Liver (tissue), 9 donors: Measurements from ENCODE around the gene AGBL4. TPM values are rescaled to one million over a fixed set of nuclear protein-coding genes. Genes with fewer than 3 reads are reported as not detected.

Experiments
- DNase-seq: peaks from one replicate; pipeline ENCODE4 v3.0.0-alpha.2; 2017; ENCODE audit warnings: low spot score
- H3K27ac ChIP-seq, 2 donors: one replicate each; pipeline ENCODE4 v1.7.0; 2013; ENCODE audit warnings: inconsistent platforms in 2 of 2, low read length in 2 of 2, control low read depth in 1 of 2, low read depth in 1 of 2, mild to moderate bottlenecking in 1 of 2
- H3K27me3 ChIP-seq, 4 donors: one replicate each; pipeline versions ENCODE4 v1.6.1 to v1.7.0; 2013; ENCODE audit warnings: low read length in 3 of 4, inconsistent platforms in 1 of 4, mild to moderate bottlenecking in 1 of 4, moderate library complexity in 1 of 4; ENCODE audit not compliant: control insufficient read depth in 4 of 4, insufficient read depth in 4 of 4
- H3K36me3 ChIP-seq, 4 donors: one replicate each; pipeline versions ENCODE4 v1.6.1 to v1.7.0; 2013; ENCODE audit warnings: low read length in 3 of 4, mild to moderate bottlenecking in 3 of 4, low read depth in 1 of 4, moderate library complexity in 1 of 4; ENCODE audit not compliant: control insufficient read depth in 4 of 4, insufficient read depth in 3 of 4
- H3K4me1 ChIP-seq, 4 donors: one replicate each; pipeline versions ENCODE4 v1.6.1 to v1.7.0; 2013; ENCODE audit warnings: low read length in 3 of 4, mild to moderate bottlenecking in 3 of 4, moderate library complexity in 1 of 4; ENCODE audit not compliant: control insufficient read depth in 4 of 4, insufficient read depth in 4 of 4
- H3K4me3 ChIP-seq, 3 donors: one replicate each; pipeline versions ENCODE4 v1.6.1 to v1.7.0; 2013; ENCODE audit warnings: low read length in 3 of 3, control low read depth in 1 of 3, low read depth in 1 of 3, mild to moderate bottlenecking in 1 of 3
- H3K9ac ChIP-seq, 2 donors: one replicate each; pipeline ENCODE4 v1.7.0; 2013; ENCODE audit warnings: low read length in 2 of 2, mild to moderate bottlenecking in 2 of 2, moderate library complexity in 2 of 2, control low read depth in 1 of 2, low read depth in 1 of 2
- H3K9me3 ChIP-seq, 4 donors: one replicate each; pipeline versions ENCODE4 v1.6.1 to v1.7.0; 2013; ENCODE audit warnings: low read length in 3 of 4; ENCODE audit not compliant: control insufficient read depth in 4 of 4
- ATF3 ChIP-seq: IDR thresholded peaks from 2 replicates; pipeline ENCODE4 v1.6.1; 2016; ENCODE audit warnings: antibody characterized with exemption
- CTCF ChIP-seq: fragments of 150-350 bp; IDR thresholded peaks from 2 replicates; pipeline ENCODE4 v1.5.1; 2017; ENCODE audit warnings: improper control_type of control experiment, low read depth, low read length; ENCODE audit not compliant: missing input control
- EGR1 ChIP-seq, 2 donors: IDR thresholded peaks; 2 replicates each; pipeline ENCODE4 v1.6.1; 2016 to 2018; ENCODE audit warnings: antibody characterized with exemption in 2 of 2, low read depth in 2 of 2
- FOXA1 ChIP-seq: IDR thresholded peaks from 2 replicates; pipeline ENCODE4 v1.6.1; 2016; ENCODE audit warnings: antibody characterized with exemption
- FOXA2 ChIP-seq: IDR thresholded peaks from 2 replicates; pipeline ENCODE4 v1.6.1; 2016; ENCODE audit warnings: antibody characterized with exemption
- GABPA ChIP-seq, 2 donors: IDR thresholded peaks in 1 of 2; conservative IDR thresholded peaks in 1 of 2; 2 replicates each; pipeline ENCODE4 v1.6.1; 2016; ENCODE audit warnings: antibody characterized with exemption in 2 of 2, mild to moderate bottlenecking in 1 of 2, moderate library complexity in 1 of 2
- HNF4A ChIP-seq, 2 donors: conservative IDR thresholded peaks; 2 replicates each; pipeline ENCODE4 v1.6.1; 2016; ENCODE audit warnings: antibody characterized with exemption in 2 of 2, mild to moderate bottlenecking in 2 of 2
- HNF4G ChIP-seq: IDR thresholded peaks from 2 replicates; pipeline ENCODE4 v1.6.1; 2016; ENCODE audit warnings: antibody characterized with exemption
- JUND ChIP-seq, 2 donors: IDR thresholded peaks; 2 replicates each; pipeline ENCODE4 v1.6.1; 2016; ENCODE audit warnings: antibody characterized with exemption in 2 of 2
- MAX ChIP-seq: IDR thresholded peaks from 2 replicates; pipeline ENCODE4 v1.6.1; 2016; ENCODE audit warnings: antibody characterized with exemption
- NR2F2 ChIP-seq: IDR thresholded peaks from 2 replicates; pipeline ENCODE4 v1.6.1; 2016; ENCODE audit warnings: antibody characterized with exemption
- REST ChIP-seq: IDR thresholded peaks from 2 replicates; pipeline ENCODE4 v1.6.1; 2016; ENCODE audit warnings: antibody characterized with exemption, mild to moderate bottlenecking
- RXRA ChIP-seq, 2 donors: IDR thresholded peaks; 2 replicates each; pipeline ENCODE4 v1.6.1; 2017 to 2018; ENCODE audit warnings: antibody characterized with exemption in 2 of 2, mild to moderate bottlenecking in 1 of 2
- TAF1 ChIP-seq: conservative IDR thresholded peaks from 2 replicates; pipeline ENCODE4 v1.6.1; 2016; ENCODE audit warnings: antibody characterized with exemption, mild to moderate bottlenecking
- YY1 ChIP-seq: IDR thresholded peaks from 2 replicates; pipeline ENCODE4 v1.6.1; 2016; ENCODE audit warnings: antibody characterized with exemption, mild to moderate bottlenecking
- ZBTB33 ChIP-seq: IDR thresholded peaks from 2 replicates; pipeline ENCODE4 v1.6.1; 2016; ENCODE audit warnings: antibody characterized with exemption
- WGBS: extraction: QIAGEN DNeasy Blood & Tissue Kit; methylation state at CpG from one replicate; pipeline ENCODE4 v1.1.7; 2013; 5-methylcytosine and 5-hydroxymethylcytosine counted together
- polyA plus RNA-seq, 2 donors: library from polyadenylated mRNA; stranded (reverse) in 1 of 2; unstranded in 1 of 2; fragments of 200-250 nt in 1 of 2; fragments of >200 nt in 1 of 2; fragmentation: Nextera tagmentation in 1 of 2; extraction: Ambion mirVana in 1 of 2; gene quantifications; one replicate each; pipeline versions ENCODE4 v1.2.1 to v1.2.3, GENCODE V29; 2013 to 2015
- total RNA-seq, 2 donors: library from RNA; depleted of rRNA; stranded (reverse); fragments of >200 nt; gene quantifications; one replicate each; pipeline ENCODE4 v1.2.3, GENCODE V29; 2014
- donor health status: healthy.
- donor health status: healthy.
- donor health status: healthy.
- donor health status: healthy.
- donor health status: healthy.

The AGBL4 gene
- total and polyA plus RNA-seq, 4 donors = 0.75 to 0.76 TPM; not detected in 2

GRCh38 chr1:50048791-50049190 lies 25.0 kb upstream of the AGBL4 start:
- H3K4me3 ChIP-seq = no peak overlapping the region
- TF ChIP-seq ZBTB33 (no peak), FOXA2 (no peak), RXRA (IDR thresholded peaks at IDR 0.05) (no peak), TAF1 (no peak), HNF4G (no peak), JUND (IDR thresholded peaks at IDR 0.05) (no peak), HNF4A (conservative IDR thresholded peaks at IDR 0.05) (no peak), CTCF (no peak), EGR1 (IDR thresholded peaks at IDR 0.05; ENCODE audit: low read depth in 2 of 2) (no peak), MAX (no peak), FOXA1 (no peak), REST (no peak), YY1 (no peak), GABPA (IDR thresholded peaks at IDR 0.05 in 1 of 2, conservative IDR thresholded peaks at IDR 0.05 in 1 of 2) (no peak), NR2F2 (no peak)
- no peak overlapping the region for H3K27ac ChIP-seq
- 42% methylated on average over 2 of the region's 2 CpGs for WGBS
- H3K9ac ChIP-seq = no peak overlapping the region
- H3K27me3 ChIP-seq = peaks cover 0 to 11% (median 9%) of the 10 kb centered on the region in 4 donors
- no peak for DNase-seq
- no peaks in the 10 kb centered on the region for H3K9me3 ChIP-seq
- H3K4me1 ChIP-seq = peaks cover 0 to 6% (median 3%) of the 10 kb centered on the region in 4 donors
- H3K36me3 ChIP-seq = no peaks in the 10 kb centered on the region

- Histone ChIP-seq H3K4me1 (peaks cover 0 to 6% (median 3%) of the 10 kb centered on the region in 4 donors), H3K27me3 (peaks cover 0 to 11% (median 9%) of the 10 kb centered on the region in 4 donors), H3K27ac (no peak overlapping the region), H3K36me3 (no peaks in the 10 kb centered on the region), H3K9ac (no peak overlapping the region), H3K4me3 (peak overlapping the region in 1 of 3 donors; percentile 35), H3K9me3 (no peaks in the 10 kb centered on the region)
- WGBS = 7% methylated on average over 72 of the region's 72 CpGs
- TF ChIP-seq RXRA (IDR thresholded peaks at IDR 0.05) (no peak), MAX (no peak), EGR1 (IDR thresholded peaks at IDR 0.05; ENCODE audit: low read depth in 2 of 2) (no peak), YY1 (no peak), ATF3 (no peak), ZBTB33 (no peak)
- no peak for DNase-seq
Observed at GRCh38 chr1:50047916-50048694, 24.4 kb upstream of the AGBL4 start.
